GM12801 (cell line): ENCODE results near the gene FAAH.

ENCODE experiments used
- CTCF ChIP-seq: IDR thresholded peaks from one replicate; pipeline ENCODE4 v1.5.1; 2011; ENCODE audit warnings: control low read depth; ENCODE audit not compliant: insufficient read length; ENCODE audit errors: extremely low read depth

FAAH gene

GRCh38 chr1:46442317-46443161, 48.4 kb downstream of the FAAH start:
- peak; percentile 17 for TF ChIP-seq CTCF

- no peak for TF ChIP-seq CTCF
Observed at GRCh38 chr1:46444466-46444865, 50.3 kb downstream of the FAAH start.

- TF ChIP-seq CTCF, result no peak
Observed at GRCh38 chr1:46445773-46446256, 51.7 kb downstream of the FAAH start.

- peak; percentile 83 for TF ChIP-seq CTCF
Observed at GRCh38 chr1:46446646-46447498, 52.8 kb downstream of the FAAH start.

GRCh38 chr1:46447499-46448108, 53.5 kb downstream of the FAAH start:
- TF ChIP-seq CTCF, result no peak

GRCh38 chr1:46448109-46448911, 54.2 kb downstream of the FAAH start:
- no peak for TF ChIP-seq CTCF
